ENCODE measurements around the gene HOOK2. TPM values are rescaled to one million over a fixed set of nuclear protein-coding genes. Genes with fewer than 3 reads are reported as not detected.

HOOK2 gene
- polyA plus RNA-seq, 3 donors, result 0.55 to 28.6 (median 1.1) TPM

DNA sequence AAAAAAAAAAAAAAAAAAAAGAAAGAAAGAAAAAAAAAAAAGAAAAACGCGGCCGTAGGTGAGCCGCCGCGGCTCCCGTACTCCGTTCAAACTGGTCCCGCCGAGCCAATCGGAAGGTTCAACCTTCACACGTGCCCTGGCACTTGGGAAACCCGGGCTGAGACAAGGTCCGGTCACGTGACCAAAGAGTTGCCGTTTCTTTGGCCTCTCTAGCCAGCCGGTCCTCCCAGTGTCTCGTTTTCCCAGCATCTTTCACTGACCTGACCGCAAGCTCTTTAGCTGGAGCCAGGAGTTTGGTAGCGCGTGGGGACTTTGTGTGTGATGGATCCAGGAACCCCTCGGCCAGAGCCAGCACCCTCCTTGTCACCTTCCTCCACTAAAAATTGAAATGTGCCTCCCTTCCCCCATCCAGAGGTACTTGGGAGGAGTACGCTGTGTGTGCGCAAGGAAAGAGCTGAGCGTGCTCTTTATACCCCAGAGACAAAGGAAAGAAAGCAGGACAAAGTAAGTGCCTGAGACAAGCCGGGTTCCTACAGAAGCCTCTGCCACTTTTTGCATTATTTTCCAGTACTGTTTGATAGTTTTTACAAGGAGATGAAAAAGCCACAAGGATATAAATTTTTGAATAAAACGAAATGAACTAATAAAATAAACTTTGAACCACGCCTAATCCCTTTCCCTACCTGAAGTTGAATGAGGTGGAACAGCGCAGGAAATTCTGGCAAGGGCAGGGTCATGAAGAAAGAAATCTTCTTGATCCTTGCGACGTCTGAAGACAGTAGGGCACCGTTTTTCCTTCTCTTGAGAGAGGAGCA is 52.6 kb downstream of the HOOK2 start:
- intact Hi-C loops (cut with micrococcal nuclease), result loop anchor here in 1 of 2 donors (2.0 kb wide), 1 partner anchor 14 kb away; the partner anchor contains the start of gene GET3
- Mint-ChIP-seq H3K4me1 (peaks cover 38% of the 10 kb centered on the region), H3K36me3 (peaks cover 14 to 25% of the 10 kb centered on the region in 2 donors), H3K27me3 (ENCODE audit: low read depth in 3 of 3) (peaks cover 0 to 3% (median 0%) of the 10 kb centered on the region in 3 donors), H3K27ac (peak overlapping the region; percentile 80 to 92 (median 86)), H3K4me3 (peak overlapping the region; percentile 85 to 95), H3K9me3 (peaks cover 0 to 2% (median 0%) of the 10 kb centered on the region in 7 donors)
- 0% methylated on average over 17 of the region's 32 CpGs for WGBS (ENCODE audit: insufficient coverage)
- no peaks in the 10 kb centered on the region for H3K27me3 ChIP-seq (ENCODE audit: control insufficient read depth in 2 of 2, insufficient read depth in 2 of 2, low read length in 2 of 2)
- H4K20me1 ChIP-seq (ENCODE audit: insufficient read depth, low read length), result no peaks in the 10 kb centered on the region
- peaks cover 10 to 15% of the 10 kb centered on the region in 2 donors for H3K36me3 ChIP-seq (replicated peaks in 1 of 2; ENCODE audit: control insufficient read depth in 1 of 2, insufficient read depth in 2 of 2, low read length in 2 of 2)
- H3K4me1 ChIP-seq (ENCODE audit: control insufficient read depth in 1 of 2, insufficient read depth in 2 of 2, low read length in 2 of 2), result peaks cover 34 to 39% of the 10 kb centered on the region in 2 donors
- TF ChIP-seq, protein P1, sequence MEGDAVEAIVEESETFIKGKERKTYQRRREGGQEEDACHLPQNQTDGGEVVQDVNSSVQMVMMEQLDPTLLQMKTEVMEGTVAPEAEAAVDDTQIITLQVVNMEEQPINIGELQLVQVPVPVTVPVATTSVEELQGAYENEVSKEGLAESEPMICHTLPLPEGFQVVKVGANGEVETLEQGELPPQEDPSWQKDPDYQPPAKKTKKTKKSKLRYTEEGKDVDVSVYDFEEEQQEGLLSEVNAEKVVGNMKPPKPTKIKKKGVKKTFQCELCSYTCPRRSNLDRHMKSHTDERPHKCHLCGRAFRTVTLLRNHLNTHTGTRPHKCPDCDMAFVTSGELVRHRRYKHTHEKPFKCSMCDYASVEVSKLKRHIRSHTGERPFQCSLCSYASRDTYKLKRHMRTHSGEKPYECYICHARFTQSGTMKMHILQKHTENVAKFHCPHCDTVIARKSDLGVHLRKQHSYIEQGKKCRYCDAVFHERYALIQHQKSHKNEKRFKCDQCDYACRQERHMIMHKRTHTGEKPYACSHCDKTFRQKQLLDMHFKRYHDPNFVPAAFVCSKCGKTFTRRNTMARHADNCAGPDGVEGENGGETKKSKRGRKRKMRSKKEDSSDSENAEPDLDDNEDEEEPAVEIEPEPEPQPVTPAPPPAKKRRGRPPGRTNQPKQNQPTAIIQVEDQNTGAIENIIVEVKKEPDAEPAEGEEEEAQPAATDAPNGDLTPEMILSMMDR (IDR thresholded peaks at IDR 0.05), result no peak
- peak overlapping the region; percentile 89 for H3K9ac ChIP-seq (ENCODE audit: insufficient read depth, low read length, poor library complexity, severe bottlenecking)
- H3K27ac ChIP-seq (ENCODE audit: low read depth in 1 of 2, low read length in 2 of 2), result peak overlapping the region; percentile 26 to 74
- H3K4me2 ChIP-seq (replicated peaks; ENCODE audit: extremely low read depth, low read length, poor library complexity, severe bottlenecking), result peak overlapping the region; percentile 87
- peaks cover 45% of the 10 kb centered on the region for H3K79me2 ChIP-seq (ENCODE audit: insufficient read depth, low read length)
- H2AFZ ChIP-seq (ENCODE audit: insufficient read depth, low read depth, low read length, poor library complexity, severe bottlenecking), result peak overlapping the region; percentile 95
- DNase-seq, result peak; percentile 96 to 99 (median 98)
- H3K9me3 ChIP-seq (replicated peaks in 1 of 2; ENCODE audit: control insufficient read depth in 1 of 2, insufficient read depth in 1 of 2, low read length in 2 of 2), result no peaks in the 10 kb centered on the region
- peak overlapping the region; percentile 49 to 79 (median 62) for H3K4me3 ChIP-seq (replicated peaks in 1 of 3; ENCODE audit: low read depth in 2 of 3, low read length in 3 of 3)

GRCh38 chr19:12721656-12722565 is 53.4 kb downstream of the HOOK2 start:
- WGBS (ENCODE audit: insufficient coverage), result 1% methylated on average over 46 of the region's 65 CpGs
- H3K4me1 Mint-ChIP-seq, result peaks cover 38% of the 10 kb centered on the region

More at GRCh38 chr19:12721656-12722565, 53.4 kb downstream of the HOOK2 start:
- H2AFZ ChIP-seq (ENCODE audit: insufficient read depth, low read depth, low read length, poor library complexity, severe bottlenecking), result peak overlapping the region; percentile 86
- H3K9ac ChIP-seq (ENCODE audit: insufficient read depth, low read length, poor library complexity, severe bottlenecking), result peak overlapping the region; percentile 89
- H3K27ac ChIP-seq (ENCODE audit: low read depth in 1 of 2, low read length in 2 of 2), result peak overlapping the region; percentile 26 to 74
- Mint-ChIP-seq H3K27me3 (ENCODE audit: low read depth in 3 of 3) (peaks cover 0 to 3% (median 0%) of the 10 kb centered on the region in 3 donors), H3K9me3 (no peaks in the 10 kb centered on the region), H3K36me3 (peaks cover 14 to 29% of the 10 kb centered on the region in 2 donors), H3K27ac (peak overlapping the region; percentile 80 to 94 (median 86)), H3K4me3 (peak overlapping the region; percentile 86 to 96)
- H3K4me3 ChIP-seq (replicated peaks in 1 of 3; ENCODE audit: low read depth in 2 of 3, low read length in 3 of 3), result peak overlapping the region; percentile 49 to 79 (median 62)
- H3K4me1 ChIP-seq (ENCODE audit: control insufficient read depth in 1 of 2, insufficient read depth in 2 of 2, low read length in 2 of 2), result peaks cover 34 to 39% of the 10 kb centered on the region in 2 donors
- TF ChIP-seq, protein P1 (IDR thresholded peaks at IDR 0.05), result no peak
- no peaks in the 10 kb centered on the region for H3K27me3 ChIP-seq (ENCODE audit: control insufficient read depth in 2 of 2, insufficient read depth in 2 of 2, low read length in 2 of 2)
- H3K4me2 ChIP-seq (replicated peaks; ENCODE audit: extremely low read depth, low read length, poor library complexity, severe bottlenecking), result peak overlapping the region; percentile 87
- no peaks in the 10 kb centered on the region for H3K9me3 ChIP-seq (replicated peaks in 1 of 2; ENCODE audit: control insufficient read depth in 1 of 2, insufficient read depth in 1 of 2, low read length in 2 of 2)
- DNase-seq, result peak; percentile 33 to 51 (median 33)
- peaks cover 50% of the 10 kb centered on the region for H3K79me2 ChIP-seq (ENCODE audit: insufficient read depth, low read length)
- no peaks in the 10 kb centered on the region for H4K20me1 ChIP-seq (ENCODE audit: insufficient read depth, low read length)
- intact Hi-C loops (cut with micrococcal nuclease), result loop anchor here in 1 of 2 donors (2.0 kb wide), 1 partner anchor 15 kb away; the partner anchor contains the start of gene GET3
- H3K36me3 ChIP-seq (replicated peaks in 1 of 2; ENCODE audit: control insufficient read depth in 1 of 2, insufficient read depth in 2 of 2, low read length in 2 of 2), result peaks cover 8 to 14% of the 10 kb centered on the region in 2 donors

All from CD14-positive monocyte (primary cell).